Measurements from ENCODE around the gene DNAH11.
A peak's percentile ranks its signal among the peaks of the same experiment; 100 is the strongest.
"Not testable (repeated sequence)": the region's sequence is repeated elsewhere in the genome, so short reads cannot be mapped to it uniquely, and the experiment has no call there.

Gene DNAH11

DNA sequence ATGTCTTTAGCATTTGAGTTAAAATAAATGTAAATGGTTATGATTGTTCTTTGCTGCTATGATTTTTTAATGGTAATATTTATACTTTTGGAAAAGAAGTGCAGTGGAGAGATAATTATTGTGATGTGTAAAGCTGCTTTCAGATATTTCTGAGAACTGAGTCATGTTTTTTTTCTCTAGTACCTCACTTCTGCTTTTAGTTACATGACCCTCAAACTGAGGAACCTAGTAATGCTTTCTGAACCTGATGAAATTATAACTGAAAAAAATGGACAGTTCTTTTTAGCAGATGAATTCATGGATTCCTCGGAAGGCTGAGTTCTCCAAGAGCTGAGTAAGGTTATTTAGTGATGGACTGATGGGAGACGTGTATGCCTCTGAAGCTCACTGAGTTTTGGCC, 235.1 kb downstream of the DNAH11 start:
- DNase-seq, result no peak

- no peak for DNase-seq
Observed at GRCh38 chr7:21778953-21779352, 236.1 kb downstream of the DNAH11 start.

- DNase-seq, result no peak
Observed at GRCh38 chr7:21782996-21783395, 240.2 kb downstream of the DNAH11 start.

GRCh38 chr7:21784989-21785388, 242.2 kb downstream of the DNAH11 start:
- no peak for DNase-seq

- DNase-seq, result no peak
Observed at GRCh38 chr7:21805791-21806190, 263.0 kb downstream of the DNAH11 start.

DNA sequence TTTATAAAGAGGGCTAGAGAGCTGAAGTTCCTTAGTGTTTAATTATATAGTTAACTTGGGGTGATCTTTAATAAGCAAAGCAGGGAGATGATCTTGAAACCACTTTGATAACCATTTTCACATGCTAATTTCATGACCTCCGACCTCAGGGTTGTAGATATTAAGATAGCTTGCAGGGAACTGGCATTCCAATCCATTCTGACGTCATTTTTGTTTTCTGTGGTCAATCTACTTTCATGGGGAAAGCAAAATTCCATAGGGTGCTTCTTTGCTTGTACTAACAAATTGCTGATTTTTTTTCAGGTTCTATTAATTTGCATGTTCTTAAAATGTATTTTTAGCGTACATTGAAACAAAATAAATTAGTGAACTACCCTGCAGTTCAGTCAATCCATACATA, 263.5 kb downstream of the DNAH11 start:
- peak; percentile 25 for DNase-seq

DNA sequence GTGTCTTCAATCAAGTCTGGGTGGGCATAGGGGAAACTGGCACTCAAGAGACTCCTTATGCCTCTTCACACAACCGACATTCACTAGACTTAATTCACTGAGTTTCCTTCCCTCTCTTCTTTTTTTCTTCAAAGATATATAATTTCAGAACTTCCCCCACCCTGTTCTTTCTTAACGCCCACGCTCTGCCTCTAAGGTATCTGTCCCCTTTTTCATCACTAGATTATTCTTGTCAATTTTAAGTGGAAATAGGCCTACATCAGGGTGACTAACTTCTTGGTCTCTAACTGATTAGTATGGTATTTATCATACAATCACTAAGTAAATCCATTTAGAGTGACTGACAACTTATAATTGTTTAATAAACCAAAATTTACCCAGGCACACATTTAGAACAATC, 276.2 kb downstream of the DNAH11 start:
- no peak for DNase-seq

DNA sequence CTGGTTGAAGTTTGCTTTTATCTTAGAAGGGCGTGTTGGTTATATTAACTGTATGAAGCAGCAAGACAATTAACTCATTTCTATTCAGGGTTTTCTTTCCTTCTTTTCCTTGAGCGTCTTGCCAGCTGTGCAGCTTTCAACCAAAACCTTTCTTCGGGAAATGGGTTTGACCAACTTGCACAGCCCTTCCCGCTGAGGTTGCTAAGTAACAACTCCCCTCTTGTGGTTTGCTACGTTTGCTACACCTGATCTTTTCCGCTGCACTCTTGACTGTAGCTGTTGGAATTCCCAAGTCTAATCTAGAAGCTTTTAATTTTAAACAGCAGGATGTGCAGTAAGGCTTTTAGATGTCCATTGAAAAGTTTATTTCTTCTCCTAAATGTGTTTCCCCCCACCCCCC, 286.0 kb downstream of the DNAH11 start:
- DNase-seq, result no peak

DNA sequence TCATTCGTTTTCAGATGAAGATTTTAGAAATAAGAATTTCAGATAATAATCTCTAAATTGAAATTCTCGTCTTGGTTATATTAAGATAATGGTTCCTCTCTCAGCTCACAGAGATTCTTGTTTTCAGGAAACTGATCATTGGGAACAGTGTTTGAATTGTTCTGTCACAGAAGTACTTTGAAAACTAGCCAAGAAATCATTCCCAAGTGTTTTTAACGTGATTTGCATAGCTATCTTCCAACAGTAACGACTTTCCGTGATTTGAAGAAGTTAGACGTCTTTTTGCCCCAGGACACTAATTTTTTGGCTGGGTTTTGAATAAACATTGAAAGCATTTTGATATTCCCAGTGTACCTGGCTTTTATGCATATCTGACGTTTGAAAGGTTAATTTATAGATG, 286.9 kb downstream of the DNAH11 start:
- no peak for DNase-seq

DNA sequence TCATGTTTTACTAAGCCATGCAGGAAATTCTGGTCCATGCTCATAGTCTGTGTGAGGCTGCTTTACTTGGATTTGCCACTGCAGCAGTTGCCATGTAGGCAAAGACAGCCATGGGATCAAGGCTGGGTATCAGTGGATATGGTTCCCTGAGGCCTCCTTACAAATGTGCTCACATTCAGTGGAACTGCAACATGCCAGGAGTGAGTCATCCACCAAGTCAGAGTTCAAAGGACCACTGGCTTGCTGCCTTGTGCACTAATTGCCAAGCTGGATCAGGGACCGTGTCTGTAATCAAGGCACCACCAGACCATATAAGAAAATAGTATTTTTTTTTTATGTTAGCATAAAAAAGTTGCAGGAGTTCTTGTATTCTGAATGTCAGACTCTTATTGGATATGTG, 301.9 kb downstream of the DNAH11 start:
- DNase-seq, result peak; percentile 18

DNA sequence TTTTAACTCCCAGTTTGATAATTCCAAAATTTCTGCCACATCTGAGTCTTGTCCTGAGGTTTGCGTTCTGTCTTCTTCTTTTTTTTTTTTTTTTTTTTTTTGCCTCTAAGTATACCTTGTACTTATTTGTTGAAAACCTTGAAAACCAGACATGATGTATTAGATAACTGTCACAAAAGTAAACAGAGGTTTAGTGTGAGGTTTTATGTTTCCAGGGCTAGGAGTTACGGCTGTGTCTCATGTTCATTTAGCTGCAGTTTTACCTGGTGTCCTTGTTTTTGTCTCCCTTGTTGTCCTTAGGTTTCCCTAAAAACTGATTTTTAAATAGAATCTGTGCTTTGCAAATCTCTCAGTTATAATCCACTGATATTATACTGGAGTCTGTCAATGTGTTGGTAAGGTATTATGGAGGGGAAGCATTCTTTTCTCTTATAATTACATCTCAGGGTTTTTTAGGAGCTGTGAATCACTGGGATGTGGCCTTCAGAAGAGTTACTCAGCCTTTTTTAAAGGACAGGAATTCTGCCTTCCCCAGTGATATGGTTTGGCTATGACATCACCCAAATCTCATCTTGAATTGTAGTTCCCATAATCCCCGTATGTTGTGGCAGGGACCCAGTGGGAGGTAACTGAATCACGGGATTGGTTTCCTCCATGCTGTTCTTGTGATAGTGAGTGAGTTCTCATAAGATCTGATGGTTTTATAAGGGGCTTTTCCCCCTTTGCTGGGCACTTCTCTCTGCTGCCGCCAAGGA, 307.9 kb downstream of the DNAH11 start:
- peak; percentile 58 for DNase-seq

- no peak for DNase-seq
Observed at GRCh38 chr7:21851559-21851967, 308.7 kb downstream of the DNAH11 start.

DNA sequence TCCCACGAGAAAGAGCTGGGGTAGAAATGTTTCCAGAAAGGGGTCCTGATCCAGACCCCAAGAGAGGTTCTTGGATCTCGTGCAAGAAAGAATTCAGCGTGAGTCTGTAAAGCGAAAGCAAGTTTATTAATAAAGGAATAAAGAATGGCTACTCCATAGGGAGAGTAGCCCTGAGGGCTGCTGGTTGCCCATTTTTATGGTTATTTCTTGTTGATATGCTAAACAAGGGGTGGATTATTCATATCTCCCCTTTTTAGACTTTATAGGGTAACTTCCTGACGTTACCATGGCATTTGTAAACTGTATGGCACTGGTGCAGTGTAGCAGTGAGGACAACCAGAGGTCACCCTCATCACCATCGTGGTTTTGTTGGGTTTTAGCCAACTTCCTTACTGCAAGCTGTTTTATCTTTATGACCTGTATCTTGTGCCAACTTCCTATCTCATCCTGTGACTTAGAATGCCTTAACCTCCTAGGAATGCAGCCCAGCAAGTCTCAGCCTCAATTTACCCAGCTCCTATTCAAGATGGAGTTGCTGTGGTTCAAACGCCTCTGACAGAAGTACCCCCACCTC, 322.9 kb downstream of the DNAH11 start:
- peak; percentile 23 for DNase-seq

DNA sequence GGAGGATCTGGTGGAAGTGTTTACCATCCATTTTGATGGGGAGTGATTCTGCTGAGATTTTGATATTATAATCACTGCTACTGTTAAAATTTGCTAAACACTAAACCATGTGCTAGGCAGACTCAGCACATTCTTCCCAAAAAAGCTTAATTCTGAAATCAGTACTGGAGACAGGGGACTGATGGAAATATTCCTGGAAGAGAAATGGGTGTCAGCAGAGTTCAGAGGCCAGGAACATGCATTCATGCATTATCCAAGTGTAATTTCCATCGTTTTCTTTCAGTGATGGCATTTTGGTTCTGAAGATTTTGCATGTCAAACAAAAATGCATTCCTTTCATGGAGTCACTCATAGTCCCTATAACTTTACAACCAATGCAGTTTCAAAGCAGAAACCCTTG, 323.9 kb downstream of the DNAH11 start:
- DNase-seq, result no peak

- DNase-seq, result no peak
Observed at GRCh38 chr7:21867226-21867625, 324.4 kb downstream of the DNAH11 start.

- no peak for DNase-seq
Observed at GRCh38 chr7:21867816-21868575, 325.2 kb downstream of the DNAH11 start.

- no peak for DNase-seq
Observed at GRCh38 chr7:21868576-21868850, 325.7 kb downstream of the DNAH11 start.

DNA sequence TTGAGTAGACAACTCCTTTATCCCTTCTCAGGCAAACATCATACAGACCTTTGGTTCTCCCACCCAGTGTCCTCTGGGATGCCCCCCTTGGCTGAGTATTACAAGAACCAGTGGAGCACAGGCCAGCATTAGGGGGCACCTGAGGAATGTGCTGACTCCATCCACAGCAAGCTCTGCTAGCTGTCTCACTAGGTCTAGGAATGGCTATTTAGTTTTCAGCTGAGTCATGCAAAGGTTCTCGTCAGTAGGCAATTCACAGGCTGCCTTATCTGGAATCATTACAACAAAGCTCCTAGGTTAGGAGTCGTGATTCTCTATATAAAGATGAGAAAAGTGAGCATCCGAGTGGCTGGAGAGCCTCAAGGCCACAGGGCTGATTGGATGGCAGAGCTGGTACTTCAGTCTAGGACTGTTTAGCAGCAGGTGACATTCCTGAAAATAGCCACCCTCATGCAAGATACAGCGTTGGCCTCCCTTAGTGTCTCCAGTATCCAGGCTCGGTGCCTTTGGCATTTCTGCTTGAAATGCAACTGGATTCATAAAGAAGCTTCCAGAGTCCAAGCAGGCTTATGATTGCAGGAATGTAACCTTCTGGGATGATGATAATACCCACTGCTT, 327.1 kb downstream of the DNAH11 start:
- DNase-seq, result peak; percentile 29

GRCh38 chr7:21883069-21883468, 340.2 kb downstream of the DNAH11 start:
- DNase-seq, result no peak

- DNase-seq, result not testable (repeated sequence)
Observed at GRCh38 chr7:21883501-21883900, 340.7 kb downstream of the DNAH11 start.

DNA sequence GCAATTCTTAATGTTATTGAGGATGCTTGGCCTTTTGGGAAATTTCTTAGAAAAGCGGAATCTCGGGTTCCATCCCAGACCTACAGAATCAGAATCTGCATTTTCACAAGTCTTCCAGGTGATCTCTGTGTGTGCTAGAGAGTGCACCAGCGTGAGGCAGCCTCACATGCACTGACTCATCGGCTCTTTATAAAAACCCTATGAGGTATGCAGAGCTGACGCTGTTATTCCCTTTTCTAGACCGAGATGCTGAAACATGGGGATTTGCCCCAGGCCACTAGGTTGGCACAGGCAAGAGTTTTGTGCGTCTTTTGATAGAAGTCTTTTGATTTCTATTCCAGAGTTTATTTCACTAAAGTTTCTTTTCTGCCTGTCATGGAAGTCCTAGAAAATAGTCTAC, 341.7 kb downstream of the DNAH11 start:
- DNase-seq, result no peak

DNA sequence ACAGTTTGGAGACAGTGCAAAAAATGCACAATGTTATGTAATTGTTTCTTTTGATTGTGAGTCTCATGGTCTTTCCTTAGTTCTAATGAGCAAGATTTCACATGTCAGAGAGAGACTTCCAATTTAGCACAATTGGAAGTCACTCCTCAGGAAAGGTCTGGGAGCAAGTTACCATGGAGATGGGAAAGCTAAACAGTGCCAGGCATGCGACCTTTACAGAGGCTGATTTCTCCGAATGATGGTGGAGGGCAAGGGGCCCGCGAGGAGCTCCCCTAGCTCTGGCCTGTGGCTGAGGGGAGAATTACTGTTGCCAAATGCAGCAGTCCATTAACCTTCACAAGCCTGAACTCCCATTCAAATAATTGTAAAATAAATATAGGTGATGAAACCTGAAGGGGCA, 343.6 kb downstream of the DNAH11 start:
- no peak for DNase-seq

- no peak for DNase-seq
Observed at GRCh38 chr7:21887353-21887752, 344.5 kb downstream of the DNAH11 start.

- DNase-seq, result no peak
Observed at GRCh38 chr7:21887779-21888178, 344.9 kb downstream of the DNAH11 start.
